HL-60 (cell line): ENCODE results near the gene GALNT13.

ENCODE experiments used
- GABPA ChIP-seq: IDR thresholded peaks from 2 replicates; pipeline ENCODE4 v1.6.1; 2012; ENCODE audit warnings: low read depth
- POLR2AphosphoS5 ChIP-seq: IDR thresholded peaks from 2 replicates; pipeline ENCODE4 v1.6.1; 2012; ENCODE audit warnings: low read depth
- REST ChIP-seq: IDR thresholded peaks from 2 replicates; pipeline ENCODE4 v1.6.1; 2012; ENCODE audit warnings: low read depth; ENCODE audit not compliant: insufficient replicate concordance
- SPI1 ChIP-seq: IDR thresholded peaks from 2 replicates; pipeline ENCODE4 v1.6.1; 2012; ENCODE audit warnings: low read depth, mild to moderate bottlenecking, borderline replicate concordance
- TF ChIP-seq, protein P1 (sequence below): IDR thresholded peaks from one replicate; pipeline ENCODE4 v1.5.1; 2011; ENCODE audit warnings: low read length, control low read depth, inconsistent platforms; ENCODE audit not compliant: insufficient read depth

DNA sequence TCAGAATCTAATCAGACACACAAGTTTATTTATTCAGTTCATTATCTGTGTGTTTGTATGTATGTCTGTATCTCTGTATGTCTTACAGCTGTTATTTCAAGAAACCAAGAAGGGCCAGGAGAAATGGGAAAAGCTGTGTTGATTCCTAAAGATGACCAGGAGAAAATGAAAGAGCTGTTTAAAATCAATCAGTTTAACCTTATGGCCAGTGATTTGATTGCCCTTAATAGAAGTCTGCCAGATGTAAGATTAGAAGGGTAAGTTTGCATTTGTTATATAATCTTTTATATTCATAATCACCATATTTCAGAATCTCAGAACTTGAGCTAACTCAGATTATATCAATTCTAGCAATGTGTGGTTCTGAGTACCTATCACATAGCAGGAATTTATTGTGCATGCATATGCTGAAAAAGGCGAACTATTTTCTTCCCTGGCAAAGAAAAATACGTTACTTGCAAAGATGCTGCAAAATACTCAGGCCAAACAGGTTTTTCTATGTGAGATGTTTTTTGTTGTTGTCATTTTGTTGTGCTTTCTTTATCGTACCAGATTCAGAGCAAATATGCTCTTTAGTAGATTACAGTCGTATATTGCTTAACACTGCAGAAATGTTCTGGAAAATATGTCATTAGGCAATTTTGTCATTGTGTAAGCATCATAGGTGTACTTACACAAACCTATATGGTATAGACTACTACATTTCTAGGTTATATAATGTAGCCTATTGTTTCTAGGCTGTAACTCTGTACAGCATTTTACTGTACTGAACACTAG, 268.7 kb downstream of the GALNT13 start:
- TF ChIP-seq, protein P1, sequence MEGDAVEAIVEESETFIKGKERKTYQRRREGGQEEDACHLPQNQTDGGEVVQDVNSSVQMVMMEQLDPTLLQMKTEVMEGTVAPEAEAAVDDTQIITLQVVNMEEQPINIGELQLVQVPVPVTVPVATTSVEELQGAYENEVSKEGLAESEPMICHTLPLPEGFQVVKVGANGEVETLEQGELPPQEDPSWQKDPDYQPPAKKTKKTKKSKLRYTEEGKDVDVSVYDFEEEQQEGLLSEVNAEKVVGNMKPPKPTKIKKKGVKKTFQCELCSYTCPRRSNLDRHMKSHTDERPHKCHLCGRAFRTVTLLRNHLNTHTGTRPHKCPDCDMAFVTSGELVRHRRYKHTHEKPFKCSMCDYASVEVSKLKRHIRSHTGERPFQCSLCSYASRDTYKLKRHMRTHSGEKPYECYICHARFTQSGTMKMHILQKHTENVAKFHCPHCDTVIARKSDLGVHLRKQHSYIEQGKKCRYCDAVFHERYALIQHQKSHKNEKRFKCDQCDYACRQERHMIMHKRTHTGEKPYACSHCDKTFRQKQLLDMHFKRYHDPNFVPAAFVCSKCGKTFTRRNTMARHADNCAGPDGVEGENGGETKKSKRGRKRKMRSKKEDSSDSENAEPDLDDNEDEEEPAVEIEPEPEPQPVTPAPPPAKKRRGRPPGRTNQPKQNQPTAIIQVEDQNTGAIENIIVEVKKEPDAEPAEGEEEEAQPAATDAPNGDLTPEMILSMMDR: no peak
- TF ChIP-seq REST: no peak
- TF ChIP-seq POLR2AphosphoS5: no peak
- TF ChIP-seq SPI1: no peak
- TF ChIP-seq GABPA: no peak
